Upper lobe of right lung (tissue), 1 donor: ENCODE results near the gene FAM50A. TPM values are rescaled to one million over a fixed set of nuclear protein-coding genes. Genes with fewer than 3 reads are reported as not detected.
"Not testable (repeated sequence)": the region's sequence is repeated elsewhere in the genome, so short reads cannot be mapped to it uniquely, and the experiment has no call there.

ENCODE experiments used
- ATAC-seq: fragments of 200-7000 bp; cut with Tn5 transposase; one replicate; pipeline ENCODE4 v1.9.1; 2020; ENCODE audit warnings: mild to moderate bottlenecking, moderate library complexity
- DNase-seq: peaks from one replicate; pipeline ENCODE4 v3.0.0-alpha.2; 2020
- H3K27ac ChIP-seq: fragments of 200-600 bp; one replicate; pipeline ENCODE4 v1.8.0; 2022
- H3K27me3 ChIP-seq: fragments of 200-600 bp; one replicate; pipeline ENCODE4 v1.8.0; 2022; ENCODE audit warnings: mild to moderate bottlenecking
- H3K36me3 ChIP-seq: fragments of 200-600 bp; one replicate; pipeline ENCODE4 v1.8.0; 2022
- H3K4me1 ChIP-seq: fragments of 200-600 bp; one replicate; pipeline ENCODE4 v1.8.0; 2022
- H3K4me3 ChIP-seq: fragments of 200-600 bp; one replicate; pipeline ENCODE4 v1.8.0; 2022; ENCODE audit warnings: mild to moderate bottlenecking
- H3K9me3 ChIP-seq: fragments of 200-600 bp; one replicate; pipeline ENCODE4 v1.8.0; 2022
- intact Hi-C: fragments of 100-400 bp; cut with DNase I; formaldehyde crosslinking; loops from one replicate; pipeline ENCODE4 v1.11.0; 2022
- microRNA-seq: library from miRNA; unstranded; fragments of <30 nt; microRNA quantifications from one replicate; pipeline ENCODE4 v1.2.0, GENCODE V29; 2020; ENCODE audit warnings: borderline microRNAs expressed
- total RNA-seq: library from RNA; stranded (reverse); fragmentation: NEBNext Ultra II Directional; extraction: Animal tissue kit (Norgen Biotek cat#: 25700); gene quantifications from one replicate; pipeline ENCODE4 v1.2.1, GENCODE V29; 2021
- TF ChIP-seq, protein P1 (sequence below): fragments of 200-600 bp; IDR thresholded peaks from one replicate; pipeline ENCODE4 v1.8.0; 2022; ENCODE audit warnings: antibody characterized with exemption
- donor health status: DM: no; HTN: yes; CAD: no; lungs with severe emphysema.

The FAM50A gene
- total RNA-seq, 1 donor from 2014 or later = 82.0 TPM

GRCh38 chrX:154494715-154495114 is 50.8 kb downstream of the FAM50A start:
- TF ChIP-seq, protein P1, sequence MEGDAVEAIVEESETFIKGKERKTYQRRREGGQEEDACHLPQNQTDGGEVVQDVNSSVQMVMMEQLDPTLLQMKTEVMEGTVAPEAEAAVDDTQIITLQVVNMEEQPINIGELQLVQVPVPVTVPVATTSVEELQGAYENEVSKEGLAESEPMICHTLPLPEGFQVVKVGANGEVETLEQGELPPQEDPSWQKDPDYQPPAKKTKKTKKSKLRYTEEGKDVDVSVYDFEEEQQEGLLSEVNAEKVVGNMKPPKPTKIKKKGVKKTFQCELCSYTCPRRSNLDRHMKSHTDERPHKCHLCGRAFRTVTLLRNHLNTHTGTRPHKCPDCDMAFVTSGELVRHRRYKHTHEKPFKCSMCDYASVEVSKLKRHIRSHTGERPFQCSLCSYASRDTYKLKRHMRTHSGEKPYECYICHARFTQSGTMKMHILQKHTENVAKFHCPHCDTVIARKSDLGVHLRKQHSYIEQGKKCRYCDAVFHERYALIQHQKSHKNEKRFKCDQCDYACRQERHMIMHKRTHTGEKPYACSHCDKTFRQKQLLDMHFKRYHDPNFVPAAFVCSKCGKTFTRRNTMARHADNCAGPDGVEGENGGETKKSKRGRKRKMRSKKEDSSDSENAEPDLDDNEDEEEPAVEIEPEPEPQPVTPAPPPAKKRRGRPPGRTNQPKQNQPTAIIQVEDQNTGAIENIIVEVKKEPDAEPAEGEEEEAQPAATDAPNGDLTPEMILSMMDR = no peak
- ATAC-seq = no peak

DNA sequence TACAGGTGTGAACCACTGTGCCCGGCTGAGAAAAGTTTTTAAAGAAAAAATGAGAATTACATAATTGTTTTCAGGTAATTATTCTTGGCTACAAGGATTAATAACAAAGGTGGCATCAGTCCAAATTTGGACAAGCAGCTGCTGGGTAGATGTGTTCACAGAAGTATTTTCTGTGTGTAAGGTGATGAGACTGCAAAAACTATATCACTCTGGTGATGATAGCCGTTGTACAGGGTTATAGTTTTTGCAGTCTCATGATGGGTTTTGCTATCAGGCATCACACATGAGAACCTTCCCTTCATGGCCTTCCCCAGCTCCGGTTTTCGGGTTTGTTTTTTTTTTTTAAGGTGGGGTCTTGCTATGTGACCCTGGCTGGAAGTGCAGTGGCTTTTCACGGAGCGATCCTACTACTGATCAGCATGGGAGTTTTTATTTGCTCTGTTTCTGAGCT is 51.6 kb downstream of the FAM50A start:
- H3K36me3 ChIP-seq = no peaks in the 10 kb centered on the region
- H3K4me1 ChIP-seq = no peaks in the 10 kb centered on the region
- intact Hi-C loops = no loop called here
- DNase-seq (no peak), ATAC-seq (no peak)
- no peak overlapping the region for H3K4me3 ChIP-seq
- no peaks in the 10 kb centered on the region for H3K27me3 ChIP-seq
- TF ChIP-seq, protein P1 = no peak
- no peaks in the 10 kb centered on the region for H3K9me3 ChIP-seq
- no peak overlapping the region for H3K27ac ChIP-seq

More at GRCh38 chrX:154494715-154495114, 50.8 kb downstream of the FAM50A start:
- Histone ChIP-seq H3K27me3 (no peaks in the 10 kb centered on the region), H3K27ac (no peak overlapping the region), H3K36me3 (no peaks in the 10 kb centered on the region), H3K4me3 (no peak overlapping the region), H3K9me3 (no peaks in the 10 kb centered on the region), H3K4me1 (no peaks in the 10 kb centered on the region)
- intact Hi-C loops = no loop called here
- no peak for DNase-seq

- H3K27me3 ChIP-seq, DNase-seq, intact Hi-C loops, H3K27ac ChIP-seq, ATAC-seq, H3K36me3 ChIP-seq, H3K9me3 ChIP-seq, H3K4me1 ChIP-seq, H3K4me3 ChIP-seq: not testable (repeated sequence)
Observed at GRCh38 chrX:154496591-154497137, 52.7 kb downstream of the FAM50A start.

Small RNA genes within 50 kb of the gene (microRNA-seq; reads per million reads assigned to microRNA genes)
- not detected for gene MIR6858

Other genes starting within 250 kb of the FAM50A start
- gene OPN1MW2, start 224.4 kb upstream of the FAM50A start, total RNA-seq = not detected
- gene OPN1MW3, start 186.6 kb upstream of the FAM50A start, total RNA-seq = not detected
- not detected for gene TEX28, start 149.0 kb upstream of the FAM50A start, total RNA-seq
- gene TKTL1, start 148.3 kb upstream of the FAM50A start, total RNA-seq = not detected
- gene FLNA, start 69.5 kb upstream of the FAM50A start, total RNA-seq = 1,252 TPM
- gene EMD, start 64.8 kb upstream of the FAM50A start, total RNA-seq = 58.4 TPM
- gene RPL10, start 45.8 kb upstream of the FAM50A start, total RNA-seq = 2,677 TPM
- gene DNASE1L1, start 34.9 kb upstream of the FAM50A start, total RNA-seq = 37.1 TPM
- gene TAFAZZIN, start 32.6 kb upstream of the FAM50A start, total RNA-seq = 43.9 TPM
- 193 TPM for gene ATP6AP1, start 15.5 kb upstream of the FAM50A start, total RNA-seq
- 108 TPM for gene GDI1, start 7.0 kb upstream of the FAM50A start, total RNA-seq
- gene PLXNA3, start 14.1 kb downstream of the FAM50A start, total RNA-seq = 49.0 TPM
- gene LAGE3, start 35.1 kb downstream of the FAM50A start, total RNA-seq = 15.1 TPM
- 33.8 TPM for gene UBL4A, start 42.5 kb downstream of the FAM50A start, total RNA-seq
- gene SLC10A3, start 46.5 kb downstream of the FAM50A start, total RNA-seq = 23.7 TPM
- gene FAM3A, start 72.1 kb downstream of the FAM50A start, total RNA-seq = 42.6 TPM
- gene G6PD, start 102.7 kb downstream of the FAM50A start, total RNA-seq = 84.9 TPM
- gene IKBKG, start 103.5 kb downstream of the FAM50A start, total RNA-seq = 33.4 TPM
- not detected for gene CTAG1A, start 141.0 kb downstream of the FAM50A start, total RNA-seq
- gene CTAG1B, start 175.1 kb downstream of the FAM50A start, total RNA-seq = not detected
- gene CTAG2, start 209.4 kb downstream of the FAM50A start, total RNA-seq = not detected